Cardiac fibroblast (primary cell): ENCODE measurements around the gene KRTAP5-4.

Experiments
- DNase-seq, 2 donors: peaks; one replicate each; pipeline versions ENCODE4 v3.0.0 to v3.0.0-alpha.2; 2010; ENCODE audit warnings: low read depth in 2 of 2
- H3K4me3 ChIP-seq, 2 donors: replicated peaks in 1 of 2; 1 replicate in 1 of 2; 2 replicates in 1 of 2; pipeline ENCODE4 v1.5.1; 2011; ENCODE audit warnings: low read depth in 2 of 2, low read length in 2 of 2, mild to moderate bottlenecking in 2 of 2, moderate library complexity in 1 of 2
- CTCF ChIP-seq: IDR thresholded peaks from one replicate; pipeline ENCODE4 v1.5.1; 2011; ENCODE audit warnings: low read depth, mild to moderate bottlenecking, low read length, inconsistent platforms

The KRTAP5-4 gene

GRCh38 chr11:1574933-1575242, 47.0 kb downstream of the KRTAP5-4 start:
- no peak for DNase-seq
- no peak overlapping the region for H3K4me3 ChIP-seq
- TF ChIP-seq CTCF: no peak

DNA sequence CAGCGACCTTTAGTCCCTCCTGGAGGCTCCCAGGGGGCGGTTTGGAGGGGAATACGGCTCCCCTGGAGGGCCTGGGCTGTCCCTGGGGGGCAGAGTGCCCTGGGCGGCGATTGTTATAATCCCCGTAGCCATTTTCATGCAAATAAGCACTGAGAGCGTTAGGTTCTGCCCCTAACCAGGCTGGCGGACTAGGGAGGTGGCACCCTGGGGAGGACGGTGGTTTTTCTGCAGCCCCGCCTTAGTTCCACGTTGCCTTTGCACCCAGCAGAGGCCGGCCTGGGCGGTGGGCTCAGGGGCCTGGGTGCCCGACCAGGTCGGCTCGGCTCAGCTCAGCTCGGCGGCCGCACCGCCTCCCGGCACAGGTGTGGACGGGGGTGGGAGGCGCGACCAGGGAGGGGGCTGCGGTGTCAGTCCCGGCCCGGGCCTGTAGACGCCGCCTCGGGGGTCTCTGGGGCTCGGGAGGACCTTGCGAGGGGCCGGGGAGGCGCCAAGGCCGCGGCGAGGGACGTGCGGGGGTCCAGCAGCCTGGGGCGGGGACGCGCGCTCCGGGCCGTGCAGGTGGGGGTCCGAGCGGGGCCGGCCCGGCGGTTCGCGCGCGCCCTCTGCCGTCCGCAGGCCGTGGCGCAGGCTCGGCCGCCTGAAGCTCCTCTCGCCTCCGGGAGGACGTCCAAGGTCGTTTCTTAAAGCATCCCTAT, 47.6 kb downstream of the KRTAP5-4 start:
- TF ChIP-seq CTCF: peak; percentile 53
- peak; percentile 33 to 45 for DNase-seq
- H3K4me3 ChIP-seq: no peak overlapping the region

GRCh38 chr11:1573903-1574237, 48.1 kb downstream of the KRTAP5-4 start:
- no peak for TF ChIP-seq CTCF
- DNase-seq: no peak
- H3K4me3 ChIP-seq: no peak overlapping the region

GRCh38 chr11:1573077-1573902, 48.6 kb downstream of the KRTAP5-4 start:
- TF ChIP-seq CTCF: no peak
- DNase-seq: no peak
- no peak overlapping the region for H3K4me3 ChIP-seq

- peak; percentile 80 to 82 for DNase-seq
- TF ChIP-seq CTCF: no peak
- peak within 1 kb of the TSS in 1 of 2 donors; percentile 50 for H3K4me3 ChIP-seq
Measured at GRCh38 chr11:1572197-1573076, 49.5 kb downstream of the KRTAP5-4 start, which contains the start of gene DUSP8. TSS of gene DUSP8 (minus strand) at chr11:1572271. CDS start at chr11:1565826, 6,445 bp downstream.

DNA sequence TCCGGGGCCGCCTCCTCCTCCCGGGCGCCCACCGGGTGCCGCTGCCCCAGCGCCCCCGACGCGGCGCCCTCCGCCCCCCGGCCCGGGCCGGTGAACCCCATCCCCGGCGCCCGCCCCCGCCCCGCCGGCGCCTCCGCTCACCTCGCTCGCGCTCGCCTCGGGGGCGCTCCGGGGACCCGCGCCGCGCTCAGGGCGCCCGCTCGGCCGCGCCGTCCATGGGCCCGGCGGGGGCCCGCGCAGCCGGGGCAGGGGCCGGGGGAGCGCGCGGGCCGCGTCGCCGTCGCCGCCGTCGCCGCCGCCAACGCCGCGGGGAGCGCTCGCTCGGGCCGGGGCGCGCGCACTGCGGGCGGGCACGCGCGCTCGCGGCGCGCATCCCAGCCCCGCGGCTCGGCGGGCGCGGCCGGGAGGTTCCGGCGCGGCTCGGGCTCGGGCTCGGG, 50.2 kb downstream of the KRTAP5-4 start:
- no peak for DNase-seq
- no peak for TF ChIP-seq CTCF
- H3K4me3 ChIP-seq: peak overlapping the region in 1 of 2 donors; percentile 50
